Globus pallidus (tissue), 1 donor: Measurements from ENCODE around the gene NGDN.
"Not testable (repeated sequence)": the region's sequence is repeated elsewhere in the genome, so short reads cannot be mapped to it uniquely, and the experiment has no call there.

Experiments used
- DNase-seq: peaks from one replicate; pipeline ENCODE4 v3.0.0-alpha.2; 2015; ENCODE audit warnings: low spot score

Gene NGDN

GRCh38 chr14:23439107-23439835, 30.2 kb upstream of the NGDN start:
- no peak for DNase-seq

DNA sequence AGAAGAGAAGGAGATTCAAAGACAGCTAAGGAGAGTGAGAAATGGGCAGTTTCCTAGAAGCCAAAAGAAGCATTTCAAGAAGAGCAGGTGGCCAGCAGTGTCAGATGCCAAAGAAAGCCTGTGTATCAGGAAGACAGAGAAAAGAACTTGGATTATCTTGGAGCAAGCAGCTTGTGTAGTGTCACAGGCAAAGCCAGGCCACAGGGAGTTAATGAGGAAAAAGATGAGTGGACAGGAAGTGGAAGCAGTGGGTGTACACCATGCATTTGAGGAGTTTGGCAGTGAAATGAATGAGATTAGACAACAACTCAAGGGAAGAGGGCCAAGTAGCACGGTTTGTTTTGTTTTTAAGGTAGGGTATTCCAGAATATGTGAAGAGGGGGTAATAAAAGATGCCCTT, 28.4 kb upstream of the NGDN start:
- DNase-seq, result no peak

DNA sequence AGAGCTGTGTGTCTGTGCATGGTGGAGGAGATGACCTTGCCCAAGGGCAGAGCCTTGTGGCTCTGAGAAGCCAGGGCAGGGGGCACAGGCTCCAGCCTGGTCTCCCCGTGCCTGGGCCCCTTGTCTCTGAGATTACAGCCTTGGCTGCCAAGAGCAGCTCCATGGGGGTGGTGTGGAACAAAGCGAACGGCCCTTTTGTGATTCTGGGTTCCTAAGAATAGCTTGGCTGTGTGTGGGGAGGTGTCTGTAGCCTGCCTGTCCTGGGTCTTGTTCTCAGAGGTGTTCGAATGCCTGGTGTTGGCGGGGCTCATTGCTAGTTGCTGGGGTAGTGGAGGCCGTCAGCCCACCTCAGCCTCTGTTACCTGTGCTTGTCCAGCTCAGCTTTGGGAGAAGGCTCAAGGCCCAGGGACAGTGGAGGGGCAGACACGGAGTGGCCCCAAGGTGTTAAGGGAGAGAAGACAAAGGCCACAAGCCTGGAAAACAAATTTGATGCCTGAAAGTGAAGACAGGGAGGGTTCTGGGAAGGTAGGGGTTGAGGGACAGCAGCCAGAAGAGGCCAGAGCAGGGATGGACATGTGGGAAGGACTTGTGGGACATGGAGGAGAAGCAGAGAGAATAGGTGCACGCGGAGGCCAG, 26.7 kb upstream of the NGDN start:
- DNase-seq, result no peak

- DNase-seq, result no peak
Observed at GRCh38 chr14:23443411-23443812, 26.1 kb upstream of the NGDN start.

DNA sequence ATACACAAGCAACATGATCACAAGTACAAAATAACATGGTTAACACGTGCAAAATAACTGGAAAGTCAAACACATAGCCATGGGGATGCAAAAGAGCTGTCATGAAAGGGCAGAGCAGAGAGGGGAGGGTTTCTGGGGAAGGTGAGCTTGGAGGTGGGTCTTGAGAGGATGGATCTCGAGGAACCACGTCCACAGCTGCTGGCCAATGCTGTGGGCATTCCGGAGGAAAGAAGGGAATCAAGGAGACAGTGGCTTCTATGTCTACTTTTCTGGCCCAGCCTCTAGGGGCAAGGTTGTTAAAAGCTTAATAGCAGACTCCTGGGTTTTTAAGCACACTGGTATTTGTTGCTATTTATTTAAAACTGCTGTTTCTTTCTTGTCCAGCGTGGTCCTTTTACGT, 25.6 kb upstream of the NGDN start:
- no peak for DNase-seq

DNA sequence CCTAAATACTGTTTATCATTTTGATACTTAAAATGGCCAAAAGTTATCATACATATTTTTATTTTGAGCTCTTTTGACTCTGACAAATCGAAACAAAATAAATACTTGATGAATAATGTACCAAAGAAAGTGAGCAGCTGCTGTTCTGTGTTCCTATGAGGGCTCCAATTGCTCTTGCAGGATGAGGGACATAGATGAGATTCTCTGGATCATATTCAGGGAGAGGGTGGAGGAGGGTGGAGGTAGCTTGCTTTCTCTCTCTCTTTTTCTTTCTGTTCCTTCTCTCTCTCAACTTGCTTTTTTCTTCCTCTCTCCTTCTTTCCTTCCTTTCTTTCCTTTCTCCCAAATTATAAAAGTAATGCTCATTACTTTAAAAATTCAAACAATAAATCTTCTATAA, 25.2 kb upstream of the NGDN start:
- DNase-seq, result no peak

- no peak for DNase-seq
Observed at GRCh38 chr14:23445773-23446172, 23.7 kb upstream of the NGDN start.

- no peak for DNase-seq
Observed at GRCh38 chr14:23446291-23446851, 23.1 kb upstream of the NGDN start.

DNA sequence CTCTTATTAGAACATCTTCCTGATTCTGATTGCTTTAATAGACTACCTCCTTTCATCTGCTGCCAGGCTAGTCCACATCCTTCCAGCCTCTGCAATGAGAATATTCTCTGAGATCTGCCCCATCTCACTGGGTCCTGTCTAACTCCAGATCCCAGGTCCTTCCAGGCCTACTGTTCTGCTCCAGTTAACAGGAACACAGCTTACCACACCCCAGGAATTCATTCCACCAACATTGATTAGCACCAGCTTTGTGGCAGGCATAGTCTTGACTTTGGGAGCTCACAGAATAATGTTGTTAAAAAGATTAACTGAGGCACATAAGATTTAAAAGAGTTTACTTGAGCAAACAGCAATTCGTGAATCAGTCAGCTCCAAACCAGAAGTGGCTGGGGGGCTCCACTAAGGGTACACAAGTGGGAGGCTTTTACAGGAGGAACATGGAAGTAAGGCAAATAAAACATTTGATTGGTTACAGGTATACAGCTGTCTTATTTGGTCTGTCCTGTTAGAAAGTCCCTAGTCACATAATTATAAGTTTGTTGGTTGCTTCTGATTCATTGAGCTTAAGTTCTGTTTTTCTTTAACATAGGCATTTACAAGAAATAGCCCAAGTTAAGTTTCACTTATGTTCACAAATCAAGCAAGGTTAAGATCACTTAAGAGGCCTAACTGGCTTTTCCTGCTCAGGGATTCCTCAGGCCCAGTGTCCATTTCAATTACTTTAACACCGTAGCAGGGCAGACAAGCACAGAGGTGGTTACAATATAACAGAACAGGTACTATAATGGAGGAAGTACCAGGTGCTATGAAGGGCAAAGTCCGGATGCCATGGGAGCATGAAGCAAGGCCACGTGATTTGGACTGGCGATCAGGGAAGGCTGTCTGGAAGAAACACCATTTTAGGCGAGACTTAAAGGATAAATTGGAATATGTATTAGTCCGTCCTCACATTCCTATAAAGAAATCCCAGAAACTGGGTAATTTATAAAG, 21.8 kb upstream of the NGDN start:
- DNase-seq, result no peak

- no peak for DNase-seq
Observed at GRCh38 chr14:23449314-23449713, 20.2 kb upstream of the NGDN start.

DNA sequence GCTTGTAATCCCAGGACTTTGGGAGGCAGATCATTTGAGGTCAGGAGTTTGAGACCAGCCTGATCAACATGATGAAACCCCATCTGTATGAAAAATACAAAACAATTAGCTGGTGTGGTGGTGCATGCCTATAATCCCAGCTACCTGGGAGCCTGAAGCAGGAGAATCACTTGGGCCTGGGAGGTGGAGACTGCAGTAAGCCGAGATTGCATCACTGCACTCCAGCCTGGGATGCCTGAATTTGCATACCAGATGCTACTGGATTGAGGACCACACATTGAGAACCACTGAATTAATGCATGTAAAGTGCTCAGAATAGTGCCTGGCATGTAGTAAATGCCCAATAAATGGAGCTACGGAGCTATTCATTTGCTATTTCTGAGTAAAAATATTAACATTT, 19.1 kb upstream of the NGDN start:
- DNase-seq, result no peak

GRCh38 chr14:23452237-23452636, 17.3 kb upstream of the NGDN start:
- no peak for DNase-seq

DNA sequence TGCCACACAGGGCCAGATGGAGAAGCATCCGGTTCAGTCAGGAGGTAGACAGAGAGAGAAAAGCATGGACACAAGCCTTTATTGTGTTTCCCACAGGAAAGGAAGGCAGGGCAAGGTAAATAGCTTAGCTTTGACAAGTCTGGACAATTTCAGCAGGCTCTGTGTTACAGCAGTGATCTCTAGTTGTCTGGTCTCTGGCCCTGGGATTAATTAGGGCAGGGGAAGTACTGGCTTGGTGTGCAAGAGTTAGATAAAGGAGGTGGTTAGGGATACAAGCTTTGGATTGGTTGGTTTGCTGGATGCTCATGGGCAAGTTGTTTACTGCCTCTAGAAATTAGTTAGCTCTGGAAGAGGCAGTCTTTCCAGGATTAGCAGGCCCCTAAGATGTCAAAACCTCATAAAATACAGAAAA, 15.1 kb upstream of the NGDN start:
- DNase-seq, result no peak

DNA sequence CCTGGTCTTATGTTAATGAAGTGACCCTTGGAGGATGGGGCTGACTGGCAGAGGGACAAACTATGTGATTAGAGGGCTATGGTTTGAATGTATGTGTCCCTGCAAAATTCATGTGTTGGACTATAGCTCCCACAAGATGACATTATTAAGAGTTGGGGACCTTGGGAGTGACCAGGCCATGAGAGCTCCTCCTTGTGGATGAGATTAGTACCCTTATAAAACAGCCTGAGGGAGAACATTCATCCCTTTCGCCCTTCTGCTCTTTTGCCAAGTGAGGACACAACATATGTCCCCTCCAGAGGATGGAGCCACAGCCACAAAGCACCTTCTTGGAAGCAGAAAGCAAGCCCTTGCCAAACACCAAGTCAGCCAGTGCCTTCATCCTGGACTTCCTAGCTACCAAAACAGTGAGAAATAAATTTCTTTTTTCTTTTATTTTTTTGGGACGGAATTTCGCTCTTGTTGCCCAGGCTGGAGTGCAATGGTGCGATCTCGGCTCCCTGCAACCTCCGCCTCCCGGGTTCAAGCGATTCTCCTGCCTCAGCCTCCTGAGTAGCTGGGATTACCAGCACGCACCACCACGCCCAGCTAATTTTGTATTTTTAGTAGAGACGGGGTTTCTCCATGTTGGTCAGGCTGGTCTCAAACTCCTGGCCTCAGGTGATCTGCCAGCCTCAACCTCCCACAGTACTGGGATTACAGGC, 12.5 kb upstream of the NGDN start:
- not testable (repeated sequence) for DNase-seq

GRCh38 chr14:23457587-23458445, 11.7 kb upstream of the NGDN start:
- no peak for DNase-seq

DNA sequence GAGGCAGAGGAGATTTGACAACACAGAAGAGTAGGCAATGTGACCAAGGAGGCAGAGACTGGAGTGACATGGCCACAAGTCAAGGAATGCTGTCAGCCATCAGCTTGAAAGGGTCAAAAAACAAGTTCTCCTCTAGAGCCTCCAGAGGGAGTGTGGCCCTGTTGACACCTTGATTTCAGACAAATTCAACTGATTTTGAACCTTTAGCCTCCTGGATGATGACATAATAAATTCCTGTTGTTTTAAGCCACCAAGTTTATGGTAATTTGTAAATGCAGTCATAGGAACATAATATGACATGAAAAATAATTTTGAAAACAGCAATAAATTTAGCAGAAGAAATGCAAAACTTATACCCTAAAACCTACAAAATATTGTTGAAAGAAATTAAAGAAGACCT, 8.5 kb upstream of the NGDN start:
- no peak for DNase-seq

DNA sequence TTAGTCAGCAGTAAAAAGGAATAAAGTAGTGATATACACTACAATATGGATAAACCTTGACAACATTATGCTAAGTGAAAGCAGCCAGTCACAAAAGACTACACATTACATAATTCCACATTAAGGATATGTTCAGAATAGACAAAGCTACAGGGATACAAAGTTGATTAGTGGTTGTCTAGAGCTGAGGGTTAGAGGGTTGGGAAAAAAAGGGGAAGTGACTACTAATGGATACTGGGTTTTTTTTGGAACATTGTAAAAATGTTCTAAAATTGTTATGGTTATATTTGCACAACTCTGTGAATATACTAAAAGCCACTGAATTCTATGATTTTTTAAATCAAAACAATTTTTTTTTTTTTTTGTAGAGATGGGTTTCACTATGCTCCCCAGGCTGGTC, 4.8 kb upstream of the NGDN start:
- no peak for DNase-seq

DNA sequence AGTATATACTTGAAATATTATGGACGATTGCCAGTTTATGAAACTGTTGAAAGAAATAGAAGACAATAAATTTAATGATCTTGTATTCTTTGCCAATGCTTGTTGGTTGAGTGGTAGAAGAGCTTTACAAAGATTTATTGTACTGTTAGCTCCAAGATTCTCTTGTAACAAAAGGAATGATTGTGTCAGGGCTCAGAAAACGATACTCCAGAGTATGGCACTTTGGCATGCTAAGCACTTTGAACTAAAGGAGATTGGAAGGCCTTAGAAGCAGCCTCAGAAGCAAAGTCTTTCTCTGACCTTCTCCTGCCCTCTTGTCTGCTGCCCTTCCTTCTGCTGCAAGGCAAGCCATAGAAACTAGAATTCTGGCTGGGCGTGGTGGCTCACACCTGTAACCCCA, 4.2 kb upstream of the NGDN start:
- DNase-seq, result no peak

DNA sequence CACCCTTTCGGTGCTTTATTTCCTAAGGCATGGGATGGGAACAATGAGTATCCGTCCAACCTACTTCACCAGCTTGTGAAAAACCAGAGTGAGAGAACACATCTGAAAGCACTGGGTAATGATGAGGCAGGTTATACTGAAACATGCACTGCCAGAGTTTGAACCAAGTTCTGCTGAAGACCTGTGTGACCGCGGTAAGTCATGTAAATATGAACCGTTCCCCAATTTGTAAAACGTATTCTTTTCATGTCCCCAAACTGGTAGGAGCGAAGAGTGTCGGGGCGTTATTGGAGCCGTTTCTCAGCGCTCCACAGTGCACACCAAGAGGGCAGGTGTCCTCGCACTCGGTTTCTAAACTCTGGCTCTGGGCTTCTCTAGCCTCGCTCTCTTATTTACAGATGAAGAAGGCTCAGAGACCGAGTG, 788 bp upstream of the NGDN start:
- no peak for DNase-seq

GRCh38 chr14:23469906-23470403, 452 bp downstream of the NGDN start:
- no peak for DNase-seq

DNA sequence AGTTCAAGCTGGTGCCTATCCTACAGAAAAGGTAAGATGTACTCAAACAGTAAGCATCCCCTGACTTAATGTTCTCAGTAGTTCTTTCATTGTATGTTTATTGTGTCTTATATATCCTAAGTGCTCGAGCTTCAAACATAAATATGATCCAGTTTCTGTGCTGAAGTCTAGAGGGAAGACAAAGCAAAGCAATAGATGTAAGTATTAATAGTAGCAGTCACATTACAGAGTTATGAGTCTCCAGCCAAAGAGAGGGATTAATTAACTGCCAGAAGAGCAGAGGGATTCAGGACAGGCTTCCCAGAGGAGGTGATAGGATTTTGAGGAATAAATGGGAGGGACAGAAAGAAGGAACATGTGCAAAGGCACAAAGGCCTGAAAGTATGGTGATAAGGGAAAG, 1.4 kb downstream of the NGDN start:
- no peak for DNase-seq
